ENCODE measurements around the gene KCNMA1. TPM values are rescaled to one million over a fixed set of nuclear protein-coding genes. Genes with fewer than 3 reads are reported as not detected.

KCNMA1 gene
- total RNA-seq, 1 donor from 2014 or later, result 0.17 TPM

DNA sequence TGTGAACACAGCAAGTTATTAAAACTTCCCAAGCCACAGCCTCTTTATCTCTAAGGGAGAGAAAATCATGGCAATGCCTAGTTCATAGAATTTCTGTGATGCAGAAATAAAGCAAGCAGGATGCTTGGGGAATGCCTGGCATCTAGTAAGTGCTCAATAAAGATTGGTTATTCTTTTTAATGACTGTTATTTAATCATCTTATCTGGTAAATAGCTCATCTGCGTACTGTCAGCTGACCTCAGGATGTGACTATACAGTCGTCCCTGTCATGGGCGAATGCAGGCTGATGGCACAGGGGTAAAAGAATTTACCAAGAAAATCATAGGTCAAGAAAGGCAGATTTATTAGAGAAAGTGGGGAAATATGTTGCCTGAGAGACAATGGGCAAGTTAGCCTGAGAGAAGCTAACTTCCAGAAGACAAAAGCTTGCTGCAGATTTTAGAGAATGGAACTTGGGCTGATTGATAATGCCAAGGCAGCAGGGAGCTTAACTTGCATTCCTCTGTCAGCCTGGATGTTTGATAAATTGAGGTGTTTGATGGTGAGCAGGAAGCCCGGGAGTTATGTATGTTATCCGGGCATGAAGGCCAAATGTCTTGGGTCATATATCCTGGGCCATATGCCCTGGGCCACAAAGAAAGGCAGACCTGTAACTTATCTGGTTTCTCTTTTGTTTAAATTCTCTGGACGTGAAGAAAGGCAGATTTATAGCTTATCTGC lies 126.0 kb downstream of the KCNMA1 start:
- intact Hi-C loops (cut with micrococcal nuclease), result no loop called here

DNA sequence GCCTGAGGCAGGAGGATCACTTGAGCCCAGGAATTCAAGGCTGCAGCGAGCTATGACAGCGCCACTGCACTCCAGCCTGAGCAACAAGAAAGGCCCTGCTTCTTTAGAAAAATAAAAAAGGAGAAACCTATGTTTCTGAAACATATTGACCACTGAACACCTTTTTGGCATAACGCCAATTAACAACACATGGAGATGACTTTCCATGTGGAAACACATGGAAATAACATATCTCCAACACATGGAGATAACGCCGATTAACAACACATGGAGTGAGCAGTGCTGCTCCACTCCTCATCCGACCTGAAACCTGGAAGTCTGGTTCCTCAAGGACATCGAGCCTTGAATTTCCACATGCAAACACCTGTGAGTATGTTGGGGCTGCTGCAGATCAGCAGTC lies 126.9 kb downstream of the KCNMA1 start:
- intact Hi-C loops (cut with micrococcal nuclease), result no loop called here

- intact Hi-C loops (cut with micrococcal nuclease), result no loop called here
Measured at GRCh38 chr10:77510294-77510693, 127.3 kb downstream of the KCNMA1 start.

DNA sequence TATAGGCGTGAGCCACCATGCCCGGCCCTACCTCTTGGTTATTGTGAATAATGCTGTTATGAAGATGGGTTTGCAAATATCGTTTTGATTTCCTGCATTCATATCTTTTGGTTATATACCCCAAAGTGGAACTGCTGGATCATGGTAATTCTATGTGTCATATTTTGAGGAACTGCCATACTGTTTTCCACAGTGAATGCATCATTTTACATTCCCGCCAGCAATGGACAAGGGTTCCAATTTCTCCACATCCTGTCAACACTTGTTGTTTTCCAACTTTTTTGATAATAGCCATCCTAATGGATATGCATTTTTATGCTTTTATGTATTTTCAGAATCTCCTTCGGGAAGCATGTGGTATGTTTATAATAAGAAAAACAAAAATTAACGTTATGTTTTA lies 128.2 kb downstream of the KCNMA1 start:
- intact Hi-C loops (cut with micrococcal nuclease), result no loop called here

DNA sequence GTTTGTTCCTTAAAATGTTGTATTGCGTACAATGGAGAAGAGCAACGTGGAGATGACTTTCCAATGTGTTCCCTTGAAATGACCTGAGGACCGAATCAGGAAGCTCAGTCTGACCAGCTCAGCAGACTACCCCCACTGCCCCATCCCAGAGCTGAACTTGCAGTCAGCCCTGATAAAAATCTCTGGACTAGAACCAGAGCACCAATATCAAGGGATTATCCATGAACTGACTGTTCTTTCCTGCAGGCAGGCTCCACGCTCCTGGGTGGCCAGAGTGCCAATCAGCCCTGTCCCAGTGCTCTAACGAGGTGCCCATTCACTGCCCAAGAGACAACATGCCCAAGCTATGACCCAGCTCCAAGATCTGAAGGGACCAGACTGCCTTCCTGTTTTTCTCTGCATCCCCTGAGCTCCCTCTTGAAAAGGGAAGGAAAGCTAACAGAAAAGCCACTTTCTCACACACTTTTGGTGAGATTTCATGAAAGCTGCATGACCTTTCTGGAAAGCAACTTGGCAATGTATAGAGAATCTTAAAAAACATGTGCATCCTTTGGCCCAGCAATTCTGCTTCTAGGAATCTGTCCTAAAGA lies 130.2 kb downstream of the KCNMA1 start:
- intact Hi-C loops (cut with micrococcal nuclease), result no loop called here

- intact Hi-C loops (cut with micrococcal nuclease), result no loop called here
Measured at GRCh38 chr10:77506517-77507200, 130.9 kb downstream of the KCNMA1 start.

GRCh38 chr10:77505431-77506334 lies 131.9 kb downstream of the KCNMA1 start:
- intact Hi-C loops (cut with micrococcal nuclease), result no loop called here

DNA sequence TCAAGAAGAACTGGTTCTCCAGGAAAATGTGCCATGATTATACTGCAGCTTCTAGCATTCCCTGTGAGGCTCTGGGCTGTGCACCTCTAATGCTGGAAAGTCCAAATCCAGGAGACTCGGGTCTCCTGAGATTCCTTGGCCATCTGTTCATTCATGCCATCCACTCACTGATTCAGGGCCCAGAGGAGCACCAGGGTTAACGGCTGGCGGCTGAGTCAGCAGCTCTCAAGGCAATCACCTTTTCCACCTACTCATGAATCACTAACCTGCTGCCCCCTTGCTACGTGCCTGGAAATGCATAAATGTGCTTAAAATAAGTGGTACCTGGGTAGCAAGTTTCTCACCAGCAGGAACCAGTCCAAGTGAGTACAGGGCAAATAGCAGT lies 132.7 kb downstream of the KCNMA1 start:
- intact Hi-C loops (cut with micrococcal nuclease), result no loop called here

DNA sequence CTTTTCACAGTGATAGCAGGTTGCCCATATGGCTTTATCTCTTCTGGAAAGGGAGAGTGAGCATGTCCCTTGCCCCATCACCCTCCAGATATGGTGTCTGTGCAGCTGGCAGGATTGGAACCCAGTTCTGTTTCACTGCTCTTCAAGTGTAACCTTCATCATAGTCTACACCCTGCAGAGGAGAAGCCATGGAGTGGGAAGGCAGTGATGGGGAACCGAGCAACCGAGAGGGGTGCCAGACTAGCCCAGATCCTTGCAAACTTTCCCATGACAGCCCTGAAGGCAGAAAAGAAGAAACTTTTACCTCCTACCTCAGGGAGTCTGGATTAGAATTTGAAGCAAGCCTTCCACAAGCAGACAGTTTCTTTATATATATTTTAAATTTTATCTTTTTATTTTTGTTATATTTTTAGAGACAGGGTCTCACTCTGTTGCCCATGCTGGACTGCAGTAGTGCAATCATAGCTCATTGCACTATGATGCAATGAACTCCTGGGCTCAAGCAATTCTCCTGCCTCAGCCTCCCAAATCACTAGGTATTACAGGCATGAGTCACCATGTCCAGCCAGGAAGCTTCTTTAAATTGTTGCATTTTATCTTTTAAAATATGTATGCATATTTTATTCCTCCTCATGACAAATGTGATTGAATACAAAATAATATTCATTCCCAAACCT lies 133.3 kb downstream of the KCNMA1 start:
- intact Hi-C loops (cut with micrococcal nuclease), result no loop called here

DNA sequence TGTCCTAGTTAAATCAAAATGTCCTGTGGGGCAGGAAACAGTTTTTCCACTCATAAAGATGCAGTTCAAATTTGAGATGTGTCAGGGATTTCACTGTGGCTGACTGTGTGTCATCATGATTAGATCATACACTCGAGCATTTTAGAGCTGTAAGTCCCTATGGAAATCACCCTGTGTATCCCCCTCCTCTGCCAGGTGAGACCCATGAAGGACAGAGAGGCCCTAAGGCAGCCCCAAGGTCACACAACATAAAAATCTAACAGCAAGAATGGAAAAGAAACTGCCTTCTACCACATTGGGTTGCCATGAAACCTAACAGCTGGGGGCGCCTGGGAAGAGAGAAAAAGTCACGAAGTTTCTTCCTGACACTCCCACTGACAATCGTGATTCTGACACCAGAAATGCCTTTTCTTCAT lies 135.8 kb downstream of the KCNMA1 start:
- intact Hi-C loops (cut with micrococcal nuclease), result no loop called here

DNA sequence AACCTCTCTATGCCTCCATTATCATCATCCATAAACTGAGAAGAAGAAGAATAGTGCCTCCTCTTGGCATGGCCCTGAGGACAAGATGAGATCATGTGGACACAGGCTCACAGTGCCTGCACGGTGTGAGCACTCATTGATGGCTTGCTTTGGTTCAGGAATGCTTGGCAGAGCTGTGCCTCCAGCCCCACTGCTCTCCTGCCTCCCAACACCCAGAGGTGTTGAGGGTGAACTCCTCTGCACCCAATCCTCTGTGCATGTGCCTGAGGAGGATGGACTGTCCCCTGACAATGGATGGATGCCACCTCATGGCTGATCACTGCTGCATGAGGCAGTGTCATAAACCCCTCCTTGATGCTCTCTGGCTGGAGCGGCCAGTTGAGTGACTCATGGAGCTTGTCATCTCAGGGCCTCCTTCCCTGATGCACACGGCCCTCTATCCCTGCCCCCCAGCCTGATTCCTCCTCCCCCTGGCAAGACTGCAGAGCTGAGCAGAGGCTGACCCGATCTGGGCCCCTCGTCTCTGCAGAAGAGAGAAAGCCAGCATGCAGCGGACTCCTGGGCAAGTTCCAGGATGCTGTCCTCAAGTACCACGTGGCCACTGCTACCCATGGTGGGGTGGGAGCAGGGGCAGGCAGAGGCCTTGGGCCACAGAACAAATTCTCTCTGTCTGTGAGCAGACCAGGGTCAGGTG lies 136.3 kb downstream of the KCNMA1 start:
- intact Hi-C loops (cut with micrococcal nuclease), result no loop called here

DNA sequence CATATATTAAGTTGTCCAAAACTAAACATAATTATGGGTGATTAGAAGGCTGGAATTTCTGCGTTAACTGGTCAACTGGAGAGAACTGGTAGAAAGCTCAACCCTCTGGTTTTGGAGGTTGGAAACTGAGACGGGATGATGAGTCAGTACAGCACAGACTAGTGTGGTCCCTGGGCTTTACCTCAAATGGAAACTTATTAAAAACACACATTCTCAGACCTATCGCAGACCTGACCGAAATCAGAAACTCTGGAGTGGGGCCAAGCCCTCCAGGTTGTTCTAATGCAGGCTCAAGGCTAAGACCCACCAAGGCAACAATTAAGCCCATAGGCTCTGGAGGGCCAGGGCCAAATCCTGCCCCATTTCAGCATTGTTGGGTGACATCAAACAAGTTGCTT lies 136.9 kb downstream of the KCNMA1 start:
- intact Hi-C loops (cut with micrococcal nuclease), result no loop called here

- intact Hi-C loops (cut with micrococcal nuclease), result no loop called here
Measured at GRCh38 chr10:77498829-77499228, 138.8 kb downstream of the KCNMA1 start.

GRCh38 chr10:77498210-77498609 lies 139.4 kb downstream of the KCNMA1 start:
- intact Hi-C loops (cut with micrococcal nuclease), result no loop called here

- intact Hi-C loops (cut with micrococcal nuclease), result no loop called here
Measured at GRCh38 chr10:77497748-77498147, 139.9 kb downstream of the KCNMA1 start.

DNA sequence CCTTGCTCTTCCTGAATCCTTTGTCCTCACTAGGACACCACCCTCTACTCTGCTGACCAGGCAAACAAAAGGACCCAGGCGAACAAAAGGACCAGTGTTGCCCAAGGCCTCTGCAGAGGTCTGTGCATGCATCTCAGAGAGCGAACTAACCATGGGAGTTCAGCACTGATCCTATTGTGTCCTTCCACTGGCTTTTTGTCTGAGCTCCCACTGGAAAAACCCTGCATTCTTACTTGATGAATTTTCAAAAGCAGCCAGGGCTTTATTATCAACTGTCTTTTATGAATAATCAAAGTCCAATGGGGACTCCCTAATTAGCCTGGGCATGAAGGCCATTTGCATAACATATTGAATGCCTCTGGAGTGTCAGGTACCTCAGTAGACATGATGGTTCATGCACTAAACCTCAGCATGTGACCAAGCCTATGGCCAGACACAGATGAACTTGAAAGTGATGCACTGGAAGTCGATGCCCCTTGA lies 140.6 kb downstream of the KCNMA1 start:
- intact Hi-C loops (cut with micrococcal nuclease), result no loop called here

DNA sequence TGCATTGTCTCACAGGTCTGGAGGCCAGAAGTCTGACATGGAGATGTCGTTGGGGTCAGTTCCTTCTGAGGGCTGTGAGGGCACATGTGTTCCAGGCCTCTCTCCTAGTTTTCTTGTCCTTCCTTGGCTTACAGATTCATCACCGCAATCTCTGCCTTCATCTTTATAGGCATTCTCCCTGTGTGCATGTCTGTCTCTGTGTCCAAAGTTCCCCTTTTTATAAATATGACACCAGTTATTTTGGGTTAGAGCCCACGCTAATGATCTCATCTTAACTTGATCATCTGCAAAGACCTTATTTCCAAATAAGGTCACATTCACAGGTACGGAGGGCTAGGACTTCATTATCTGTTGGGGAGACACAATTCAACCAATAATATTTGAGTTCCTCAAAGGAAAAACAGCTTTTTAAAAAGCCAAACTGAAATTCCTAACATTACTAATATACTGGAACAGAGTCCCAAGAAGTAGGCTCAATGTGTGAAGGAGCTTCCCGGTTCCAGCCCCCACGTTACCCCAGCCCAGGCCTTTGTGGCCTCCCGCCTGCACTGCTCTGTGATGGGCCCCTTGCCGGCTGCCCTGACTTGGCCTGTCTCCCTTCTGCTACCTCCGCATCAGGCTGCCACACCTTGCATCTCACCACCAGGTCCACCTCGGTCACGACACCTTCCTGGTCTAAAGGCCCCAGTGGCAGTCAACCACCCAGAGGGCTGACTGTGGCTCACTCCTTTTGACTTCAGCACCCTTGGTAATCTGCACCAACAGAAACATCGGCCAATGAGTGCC lies 142.7 kb downstream of the KCNMA1 start:
- intact Hi-C loops (cut with micrococcal nuclease), result no loop called here

GRCh38 chr10:77494327-77494726 lies 143.3 kb downstream of the KCNMA1 start:
- intact Hi-C loops (cut with micrococcal nuclease), result no loop called here

- intact Hi-C loops (cut with micrococcal nuclease), result no loop called here
Measured at GRCh38 chr10:77493851-77494261, 143.8 kb downstream of the KCNMA1 start.

Data from T-helper 1 cell treated with Interleukin-12 subunit alpha and Interleukin-12 subunit beta and Interleukin-4 antibody, amounts not matched to agents 30 ng/mL and 1 ng/mL, for 36 hours (primary cell).